ENCODE measurements around the gene ZNF653. TPM values are rescaled to one million over a fixed set of nuclear protein-coding genes. Genes with fewer than 3 reads are reported as not detected.

The ZNF653 gene
- total RNA-seq, 4 donors from 2014 or later, result 8.6 to 33.7 (median 23.3) TPM

- H3K27ac ChIP-seq, result no peak overlapping the region
These were observed 22.1 kb downstream of the ZNF653 start for GRCh38 chr19:11483366-11484111.

GRCh38 chr19:11482384-11483050, 23.1 kb downstream of the ZNF653 start:
- Histone ChIP-seq H3K27me3 (peaks cover 0 to 36% of the 10 kb centered on the region in 2 donors), H3K9me3 (peaks cover 0 to 3% (median 0%) of the 10 kb centered on the region in 4 donors)

More at GRCh38 chr19:11483366-11484111, 22.1 kb downstream of the ZNF653 start:
- peaks cover 0 to 3% (median 0%) of the 10 kb centered on the region in 4 donors for H3K9me3 ChIP-seq
- no peak for DNase-seq
- peaks cover 0 to 22% (median 0%) of the 10 kb centered on the region in 3 donors for H3K36me3 ChIP-seq
- peaks cover 0 to 41% (median 25%) of the 10 kb centered on the region in 4 donors for H3K4me1 ChIP-seq
- no peak for TF ChIP-seq CTCF (IDR thresholded peaks at IDR 0.05)
- no peak for TF ChIP-seq POLR2A (IDR thresholded peaks at IDR 0.05)
- no peak overlapping the region for H3K4me3 ChIP-seq
- H3K27me3 ChIP-seq, result peaks cover 0 to 36% of the 10 kb centered on the region in 2 donors

GRCh38 chr19:11481534-11482383, 23.9 kb downstream of the ZNF653 start:
- peak overlapping the region; percentile 7 to 46 (median 40) for H3K4me3 ChIP-seq
- peaks cover 0 to 15% (median 0%) of the 10 kb centered on the region in 3 donors for H3K36me3 ChIP-seq
- peaks cover 0 to 36% of the 10 kb centered on the region in 2 donors for H3K27me3 ChIP-seq
- H3K27ac ChIP-seq, result peak overlapping the region in 1 of 4 donors; percentile 31
- TF ChIP-seq CTCF (IDR thresholded peaks at IDR 0.05) (no peak), POLR2A (IDR thresholded peaks at IDR 0.05) (no peak)
- H3K9me3 ChIP-seq, result peaks cover 0 to 3% (median 0%) of the 10 kb centered on the region in 4 donors
- DNase-seq, result peak; percentile 60 to 71 (median 62)
- H3K4me1 ChIP-seq, result peaks cover 0 to 41% (median 25%) of the 10 kb centered on the region in 4 donors

More at GRCh38 chr19:11482384-11483050, 23.1 kb downstream of the ZNF653 start:
- H3K27ac ChIP-seq, result peak overlapping the region in 1 of 4 donors; percentile 31
- DNase-seq, result peak; percentile 81 to 93 (median 85)
- peak overlapping the region; percentile 7 to 46 (median 40) for H3K4me3 ChIP-seq
- peak; percentile 94 to 98 (median 98) for TF ChIP-seq CTCF (IDR thresholded peaks at IDR 0.05)
- TF ChIP-seq POLR2A (IDR thresholded peaks at IDR 0.05), result no peak
- peaks cover 0 to 41% (median 25%) of the 10 kb centered on the region in 4 donors for H3K4me1 ChIP-seq
- H3K36me3 ChIP-seq, result peaks cover 0 to 22% (median 0%) of the 10 kb centered on the region in 3 donors

- peaks cover 0 to 12% (median 0%) of the 10 kb centered on the region in 3 donors for H3K36me3 ChIP-seq
- peak within 1 kb of the TSS in 3 of 4 donors; percentile 36 to 46 (median 43) for H3K4me3 ChIP-seq
- H3K4me1 ChIP-seq, result peaks cover 0 to 41% (median 25%) of the 10 kb centered on the region in 4 donors
- H3K27me3 ChIP-seq, result peaks cover 0 to 36% of the 10 kb centered on the region in 2 donors
- H3K27ac ChIP-seq, result no peak within 1 kb of the TSS
- TF ChIP-seq CTCF (IDR thresholded peaks at IDR 0.05) (peak in 1 of 6 experiments; percentile 10), POLR2A (IDR thresholded peaks at IDR 0.05) (no peak)
- peaks cover 0 to 3% (median 0%) of the 10 kb centered on the region in 4 donors for H3K9me3 ChIP-seq
- no peak for DNase-seq
These were observed 24.7 kb downstream of the ZNF653 start, which contains the start of gene ELAVL3 for GRCh38 chr19:11480715-11481533. Gene ELAVL3 (minus strand): TSS chr19:11481046. CDS start chr19:11480608, 438 bp downstream.

Measured in Peyer's patch (tissue), 4 donors.